TTC549 (cell line): ENCODE measurements around the gene KCNT2.
A peak's percentile ranks its signal among the peaks of the same experiment; 100 is the strongest.
"Not testable (repeated sequence)": the region's sequence is repeated elsewhere in the genome, so short reads cannot be mapped to it uniquely, and the experiment has no call there.

ENCODE experiments used
- FAIRE-seq: peaks from 2 replicates; lab custom pipeline; 2012; peaks lifted over from hg19 to GRCh38; lab: Jason Lieb, UNC

Gene KCNT2

DNA sequence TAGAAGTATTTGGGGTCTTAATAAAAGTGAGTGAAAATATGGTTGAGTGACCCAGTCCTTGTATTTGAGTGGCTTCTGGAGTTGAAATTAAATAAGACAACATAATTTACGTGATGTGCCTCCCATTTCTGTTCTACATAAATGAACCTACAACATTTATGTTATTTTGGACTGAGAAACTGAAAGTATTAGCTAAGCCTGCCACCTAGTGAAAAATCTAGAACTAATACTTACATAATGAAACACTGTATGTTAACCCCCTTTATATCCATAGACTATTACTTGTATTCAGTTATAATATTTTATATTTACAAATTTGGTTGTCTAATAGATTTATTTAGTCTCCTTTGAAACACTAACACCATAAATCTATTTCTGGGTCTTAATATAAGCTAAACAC is 298.9 kb downstream of the KCNT2 start:
- FAIRE-seq = peak; percentile 97

DNA sequence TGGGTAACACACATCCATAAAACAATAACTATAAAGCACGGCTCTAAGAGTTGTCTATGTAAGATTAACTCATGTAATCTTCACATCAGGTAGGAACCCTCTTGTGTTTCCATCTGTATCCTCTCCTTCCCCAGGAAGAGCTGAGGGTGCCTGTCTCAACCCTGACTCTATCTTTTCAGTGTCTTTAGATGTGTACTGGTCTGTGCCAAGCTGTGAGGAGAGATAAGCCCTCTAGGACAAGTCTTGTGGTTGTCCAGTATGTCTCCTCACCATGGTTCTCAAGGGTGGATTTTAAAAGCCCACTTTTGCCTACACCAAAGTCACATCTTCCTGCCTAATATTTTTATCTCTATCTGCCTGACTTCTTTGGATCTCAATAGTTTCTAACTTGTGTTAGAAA is 300.1 kb downstream of the KCNT2 start:
- FAIRE-seq = no peak

DNA sequence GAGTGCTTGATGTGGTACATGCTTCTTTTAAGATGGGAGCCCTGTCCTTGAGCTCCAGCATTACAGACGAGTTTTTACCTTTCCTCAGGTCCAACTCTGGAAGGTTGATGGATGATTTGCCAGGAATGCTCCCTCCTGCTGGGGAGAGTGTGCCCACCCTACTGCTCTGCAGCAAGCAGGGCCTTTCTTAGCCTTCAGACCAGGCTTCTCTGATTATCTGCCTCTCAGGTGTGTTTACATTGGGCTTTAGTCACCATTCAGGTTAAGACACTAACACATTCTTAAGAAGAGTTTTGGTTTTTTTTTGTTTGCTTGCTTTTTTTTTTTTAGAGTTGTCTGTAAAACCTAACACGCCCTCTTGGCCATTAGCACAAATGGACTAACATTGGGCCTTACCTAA is 301.8 kb downstream of the KCNT2 start:
- FAIRE-seq = no peak

DNA sequence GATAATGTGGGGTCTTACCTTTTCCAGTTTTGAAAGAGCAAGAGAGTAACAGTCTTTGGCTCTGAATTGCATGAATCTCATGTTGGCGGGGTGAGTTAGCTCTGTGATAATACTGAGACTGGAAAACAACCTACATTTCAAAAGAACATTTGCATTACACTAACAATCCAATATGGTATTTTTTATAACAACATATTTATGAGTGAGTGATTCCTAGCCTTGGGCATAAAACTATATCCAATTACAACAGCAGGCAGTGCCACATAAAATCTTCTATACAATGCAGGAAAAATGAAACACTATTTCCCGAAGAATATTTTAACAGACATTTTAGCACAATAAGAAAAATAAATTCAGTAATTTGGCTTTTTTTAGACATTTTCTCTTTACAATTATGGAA is 303.0 kb downstream of the KCNT2 start:
- no peak for FAIRE-seq

DNA sequence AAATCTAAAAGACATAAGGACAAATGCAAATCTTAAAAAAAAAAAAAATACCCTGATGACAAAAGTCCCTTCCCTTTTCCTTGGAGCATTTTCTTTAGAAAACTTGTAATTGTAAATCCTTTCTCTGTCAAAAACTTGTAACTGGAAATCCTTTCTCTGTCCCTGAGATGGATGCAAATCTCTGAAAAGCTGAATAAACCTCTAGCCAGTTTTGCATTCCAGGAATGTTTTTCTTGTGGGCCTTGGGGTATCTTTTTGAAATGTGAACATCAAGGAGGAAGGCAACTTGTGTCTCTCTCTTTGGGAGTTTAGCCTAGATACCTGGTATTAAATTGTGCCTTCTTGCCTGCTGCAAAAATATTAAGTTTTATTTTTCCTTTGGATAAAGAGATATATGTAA is 305.3 kb downstream of the KCNT2 start:
- FAIRE-seq = no peak

DNA sequence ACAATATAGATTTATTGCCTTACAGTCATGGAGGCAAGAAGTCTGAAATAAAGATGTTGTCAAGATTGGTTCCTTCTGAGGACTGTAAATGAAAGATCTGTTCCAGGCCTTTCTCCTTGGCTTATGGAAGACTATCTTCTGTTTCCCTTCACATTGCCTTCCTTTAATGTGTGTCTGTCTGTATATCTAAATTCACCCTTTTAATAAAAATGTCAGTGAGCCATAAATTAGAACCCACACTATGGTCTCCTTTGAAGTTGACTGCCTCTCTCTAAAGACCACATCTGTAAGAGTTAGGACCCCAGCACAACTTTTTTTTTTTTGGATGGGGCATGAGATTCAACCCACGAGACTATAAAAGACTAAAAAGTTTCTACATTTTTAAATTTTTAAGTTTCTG is 305.8 kb downstream of the KCNT2 start:
- no peak for FAIRE-seq

DNA sequence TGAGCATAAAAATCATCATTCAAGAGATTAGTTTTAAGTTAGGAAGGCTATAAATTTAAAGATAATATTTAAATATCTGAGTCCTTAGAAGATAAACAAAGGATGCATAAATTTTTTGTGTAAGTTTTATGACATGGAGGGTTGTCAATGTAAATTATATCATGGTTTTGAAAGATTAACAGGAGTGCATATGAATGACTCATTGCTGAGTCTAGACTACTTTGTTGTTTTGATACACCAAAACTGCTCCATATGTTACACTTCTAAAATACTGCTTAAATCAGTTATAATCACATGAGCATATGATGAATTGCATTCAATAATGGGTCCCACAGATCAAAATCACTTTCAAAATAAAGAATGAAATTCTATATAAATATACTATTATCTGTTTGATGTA is 312.5 kb downstream of the KCNT2 start:
- FAIRE-seq = no peak

DNA sequence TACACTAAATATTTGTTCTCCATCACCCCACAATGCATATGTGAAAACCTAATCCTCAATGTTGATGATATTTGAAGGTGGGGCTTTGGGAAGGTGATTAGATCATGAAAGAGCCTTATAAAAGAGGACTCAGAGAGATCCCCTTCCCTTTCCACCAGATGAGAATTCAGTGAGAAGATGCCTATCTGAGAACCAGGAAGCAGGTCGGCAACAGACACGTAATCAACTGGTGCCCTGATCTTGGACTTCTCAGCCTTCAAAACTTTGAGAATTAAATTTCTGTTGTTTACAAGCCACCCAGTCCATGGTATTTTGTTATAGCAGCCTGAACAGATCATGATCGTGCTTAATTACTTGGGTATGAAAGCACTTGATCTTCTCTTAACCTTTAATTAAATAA is 329.4 kb downstream of the KCNT2 start:
- no peak for FAIRE-seq

DNA sequence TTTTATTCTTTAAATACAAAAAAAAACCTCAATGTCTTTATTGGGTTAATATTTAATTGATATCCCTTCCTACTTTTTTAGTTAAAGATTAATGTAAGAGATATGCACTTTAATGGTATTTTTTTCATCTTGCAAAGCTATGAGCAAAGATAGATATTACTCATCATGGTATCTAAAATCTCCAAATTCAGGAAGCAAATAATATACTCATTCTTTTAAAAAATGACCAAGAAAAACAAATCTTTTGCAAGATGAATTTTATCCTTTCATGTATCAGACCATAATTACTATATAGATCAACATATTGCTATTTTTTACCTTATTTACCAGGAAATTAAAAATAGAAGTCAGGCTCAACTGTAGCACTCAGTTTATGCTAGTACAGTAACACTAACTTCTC is 330.4 kb downstream of the KCNT2 start:
- peak; percentile 83 for FAIRE-seq

DNA sequence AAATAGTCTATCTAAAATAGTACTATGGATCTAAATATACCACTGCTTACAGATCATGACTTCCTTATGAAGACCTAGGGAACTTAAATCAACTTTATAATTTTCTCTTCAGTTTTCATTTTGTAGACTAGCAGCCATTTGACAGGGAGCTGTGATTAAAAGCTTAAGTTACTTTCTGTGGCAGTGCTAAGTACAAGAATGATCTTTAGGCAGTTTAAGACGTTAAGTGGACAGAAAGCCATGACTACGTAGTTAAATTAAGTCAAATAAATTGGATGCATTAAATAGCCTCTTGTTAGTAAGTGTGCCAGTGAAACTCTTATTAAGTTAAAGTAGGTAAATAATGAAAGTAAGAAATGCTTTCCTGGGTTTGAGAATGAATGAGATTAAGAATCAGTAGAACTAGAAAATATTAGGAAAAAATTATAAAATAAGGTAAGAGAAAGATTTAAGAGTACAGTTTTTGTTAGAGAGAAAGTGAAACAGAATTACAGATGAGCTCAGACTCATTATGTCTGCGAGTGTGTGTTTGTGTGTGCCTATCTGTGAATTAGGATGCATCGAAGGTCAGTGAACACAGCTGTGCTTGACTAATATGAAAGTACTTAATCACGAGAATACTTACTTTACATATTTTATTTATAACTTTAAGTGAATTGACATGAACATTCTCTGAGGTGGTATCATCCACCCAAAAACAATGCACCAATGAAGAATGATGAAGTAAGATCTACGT is 336.9 kb downstream of the KCNT2 start:
- FAIRE-seq = no peak

DNA sequence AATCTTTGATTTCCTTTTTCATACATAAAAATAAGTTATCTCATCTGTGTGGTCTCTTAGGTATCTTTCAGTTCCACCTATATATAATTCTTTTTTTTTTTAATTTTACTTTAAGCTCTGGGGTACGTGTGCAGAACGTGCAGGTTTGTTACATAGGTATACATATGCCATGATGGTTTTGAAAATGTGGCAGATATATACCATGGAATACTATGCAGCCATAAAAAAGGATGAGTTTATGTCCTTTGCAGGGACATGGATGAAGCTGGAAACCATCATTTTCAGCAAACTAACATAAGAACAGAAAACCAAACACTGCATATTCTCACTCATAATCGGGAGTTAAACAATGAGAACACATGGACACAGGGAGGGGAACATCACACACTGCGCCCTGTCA is 345.2 kb downstream of the KCNT2 start:
- not testable (repeated sequence) for FAIRE-seq

DNA sequence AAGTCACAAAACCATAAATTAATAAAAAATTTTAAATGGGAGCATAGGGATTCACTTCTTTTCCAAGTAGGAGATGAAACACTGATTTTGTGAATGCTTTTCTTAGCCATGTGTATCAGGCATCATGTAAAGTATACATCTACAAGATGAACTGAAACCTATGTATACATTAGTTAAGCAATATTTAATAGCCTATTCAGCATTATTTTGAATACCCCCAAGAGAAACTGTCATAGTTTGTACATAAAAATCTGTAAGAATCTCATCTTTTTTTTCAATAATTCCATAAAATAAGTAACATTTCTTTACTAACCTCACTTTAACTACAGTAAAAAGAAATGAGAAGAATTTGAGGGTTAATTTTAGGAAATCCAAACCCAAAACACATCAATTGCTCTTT is 348.0 kb downstream of the KCNT2 start:
- FAIRE-seq = peak; percentile 15

DNA sequence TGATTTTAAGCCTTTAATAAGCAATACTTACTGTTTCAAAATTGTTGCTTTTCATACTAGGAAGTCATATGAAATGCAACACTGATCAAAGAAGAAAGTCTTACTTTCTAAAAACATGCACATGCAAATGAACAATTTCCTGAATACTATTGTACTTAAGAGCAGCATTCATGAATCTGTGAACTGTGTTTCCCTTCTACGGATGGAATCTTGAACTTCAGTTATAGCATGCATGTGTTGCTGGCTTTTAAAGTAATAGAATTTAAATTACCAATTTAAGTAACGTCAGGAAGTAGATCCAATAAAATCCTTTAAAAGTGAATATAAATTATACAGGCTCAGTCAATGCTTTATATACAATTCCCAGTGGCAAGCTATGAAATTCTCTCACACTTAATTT is 348.9 kb downstream of the KCNT2 start:
- FAIRE-seq = no peak

DNA sequence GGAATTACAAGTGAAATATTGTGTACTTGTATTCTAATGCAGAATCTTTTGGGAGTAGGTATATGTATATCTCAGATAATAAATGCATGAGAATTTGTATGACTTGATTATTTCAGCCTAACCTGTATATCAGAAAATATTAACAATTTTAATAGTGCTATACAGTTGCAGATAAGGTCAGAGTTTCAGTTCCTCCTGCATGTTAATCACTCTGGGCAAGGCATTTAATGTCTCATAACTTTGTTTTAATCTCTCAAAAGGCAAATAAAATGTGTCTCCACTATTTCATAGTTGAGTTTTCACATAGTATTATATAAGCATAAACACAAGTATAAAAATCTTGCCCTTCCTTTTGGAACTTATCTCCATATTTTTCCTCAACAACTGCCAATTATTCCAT is 352.5 kb downstream of the KCNT2 start:
- no peak for FAIRE-seq

DNA sequence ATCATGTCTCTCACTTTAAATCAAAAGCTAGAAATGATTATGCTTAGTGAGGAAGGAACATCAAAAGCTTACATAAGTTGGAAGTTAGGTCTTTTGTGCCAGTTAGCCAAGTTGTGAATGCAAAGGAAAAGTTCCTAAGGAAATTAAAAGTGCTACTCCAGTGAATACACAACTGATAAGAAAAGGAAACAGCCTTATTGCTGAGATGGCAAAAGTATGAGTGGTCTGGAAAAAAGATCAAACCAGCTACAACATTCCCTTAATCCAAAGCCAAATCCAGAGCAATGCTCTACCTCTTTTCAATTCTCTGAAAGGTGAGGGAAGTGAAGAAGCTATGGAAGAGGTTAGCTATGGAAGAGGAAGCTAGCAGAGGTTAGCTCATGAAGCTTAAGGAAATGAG is 378.7 kb downstream of the KCNT2 start:
- no peak for FAIRE-seq

DNA sequence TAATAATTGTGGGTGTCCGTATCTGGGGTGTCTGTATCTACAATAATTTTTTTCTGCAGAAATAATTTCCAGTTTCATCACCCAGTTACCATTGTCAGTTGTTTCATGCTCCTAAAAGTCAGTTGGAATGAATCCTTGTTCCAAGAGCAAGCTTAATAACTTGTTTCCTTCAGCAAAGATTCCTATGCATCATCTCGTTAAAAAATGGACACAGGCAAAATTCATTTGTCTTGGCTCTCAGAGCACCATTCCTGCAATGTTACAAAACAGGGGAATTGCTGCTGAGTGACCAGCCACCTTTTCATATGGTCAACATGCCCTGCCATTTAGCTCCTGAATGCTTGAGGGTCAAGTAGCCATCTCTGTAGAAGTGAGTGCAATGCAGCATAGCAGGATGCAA is 393.4 kb downstream of the KCNT2 start:
- no peak for FAIRE-seq

DNA sequence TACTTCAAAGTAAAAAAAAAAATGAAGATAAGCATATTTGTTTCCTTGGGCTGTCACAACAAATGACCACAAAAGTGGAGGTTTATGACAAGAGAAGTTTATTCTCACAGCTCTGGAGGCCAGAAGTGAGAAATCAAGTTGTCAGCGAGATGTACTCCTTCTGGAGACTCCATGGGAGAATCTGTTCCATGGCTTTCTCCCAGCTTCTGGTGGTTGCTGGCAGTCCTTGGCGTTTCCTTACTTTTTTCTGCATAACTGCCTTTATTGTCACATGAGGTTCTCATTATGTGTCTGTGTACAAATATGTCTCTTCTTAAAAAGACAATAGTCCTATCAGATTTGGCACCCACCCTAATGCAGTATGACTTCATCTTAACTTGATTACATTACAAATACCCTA is 398.3 kb downstream of the KCNT2 start:
- FAIRE-seq = no peak

DNA sequence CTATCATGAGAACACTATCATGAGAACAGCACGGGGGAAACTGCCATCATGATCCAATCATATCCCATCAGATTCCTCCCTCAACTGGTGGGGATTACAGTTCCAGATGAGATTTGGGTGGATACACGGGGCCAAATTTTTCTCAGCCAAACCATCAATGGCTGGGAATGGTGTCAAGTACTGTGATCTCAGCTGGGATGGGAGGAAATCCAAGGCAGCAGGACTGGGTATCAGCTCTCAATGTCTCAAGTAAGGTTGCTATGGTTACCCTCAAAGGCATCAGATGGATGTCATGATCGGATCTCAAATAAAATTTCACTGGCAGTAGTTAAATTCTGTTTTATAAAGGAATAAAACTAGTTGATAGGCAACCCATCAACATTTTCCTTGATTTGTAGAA is 399.0 kb downstream of the KCNT2 start:
- FAIRE-seq = no peak

DNA sequence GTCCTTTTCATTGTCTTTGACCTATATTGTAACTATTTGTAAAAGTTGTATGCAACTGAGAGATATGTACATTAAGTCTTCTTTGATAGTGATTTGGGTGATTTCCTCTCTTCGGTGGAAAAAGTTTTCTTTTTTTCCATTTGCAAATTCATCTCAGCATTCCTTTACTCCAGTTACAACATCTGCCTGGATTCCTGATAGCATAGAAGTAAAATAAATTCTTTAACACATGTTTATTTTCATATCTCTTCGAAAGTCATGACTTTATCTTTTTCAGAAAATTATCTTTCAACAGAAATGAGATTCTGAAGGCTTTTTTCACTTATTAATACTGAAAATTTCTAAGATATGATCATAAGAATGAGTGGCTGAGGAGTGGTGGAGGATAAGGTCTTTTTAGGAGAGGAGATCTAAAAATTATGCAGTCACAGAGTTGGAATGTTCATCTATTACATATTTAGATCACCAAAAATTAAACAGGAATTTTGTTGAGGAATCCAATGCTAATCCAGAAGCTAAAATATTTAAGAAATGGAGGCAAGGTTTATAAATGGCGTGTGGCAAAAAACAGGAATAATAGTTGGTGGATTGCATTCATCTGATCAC is 400.5 kb downstream of the KCNT2 start:
- no peak for FAIRE-seq

DNA sequence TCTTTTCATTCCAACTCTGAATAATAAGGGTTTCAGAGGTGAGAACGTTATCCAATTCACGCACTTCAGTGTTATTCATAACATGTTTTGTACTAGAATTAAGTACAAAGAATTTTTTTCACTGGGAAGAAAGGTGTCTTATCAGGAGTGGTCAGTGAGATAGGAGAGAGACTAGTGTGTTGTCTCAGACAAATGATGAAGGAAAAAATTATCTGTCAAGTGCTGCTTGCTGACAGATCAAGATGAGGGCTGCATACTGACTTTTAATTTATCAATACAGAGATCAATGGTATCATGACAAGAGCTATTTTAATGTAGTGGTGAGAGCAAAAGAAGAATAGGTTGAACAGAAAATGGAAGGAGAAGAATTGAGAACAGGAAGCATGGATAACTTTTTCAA is 402.4 kb downstream of the KCNT2 start:
- FAIRE-seq = no peak

DNA sequence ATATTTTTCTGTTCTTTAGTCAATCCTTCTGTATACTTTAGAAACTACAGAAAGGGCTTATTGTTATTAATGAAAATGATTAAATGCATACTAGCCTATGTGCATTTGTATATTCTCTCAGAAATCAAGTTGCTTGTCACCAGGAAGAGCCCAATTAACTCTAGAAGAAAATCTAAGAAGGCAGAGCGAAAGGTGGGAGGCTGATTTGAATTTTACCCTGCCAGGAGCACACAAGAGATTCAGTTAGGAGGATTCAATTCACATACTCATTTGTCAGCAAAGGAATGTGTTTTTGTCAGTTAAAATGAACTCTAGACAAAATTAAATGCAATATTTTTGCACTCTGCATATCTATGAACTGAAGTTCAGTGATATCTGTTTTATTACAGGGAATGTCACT is 411.8 kb downstream of the KCNT2 start:
- no peak for FAIRE-seq

DNA sequence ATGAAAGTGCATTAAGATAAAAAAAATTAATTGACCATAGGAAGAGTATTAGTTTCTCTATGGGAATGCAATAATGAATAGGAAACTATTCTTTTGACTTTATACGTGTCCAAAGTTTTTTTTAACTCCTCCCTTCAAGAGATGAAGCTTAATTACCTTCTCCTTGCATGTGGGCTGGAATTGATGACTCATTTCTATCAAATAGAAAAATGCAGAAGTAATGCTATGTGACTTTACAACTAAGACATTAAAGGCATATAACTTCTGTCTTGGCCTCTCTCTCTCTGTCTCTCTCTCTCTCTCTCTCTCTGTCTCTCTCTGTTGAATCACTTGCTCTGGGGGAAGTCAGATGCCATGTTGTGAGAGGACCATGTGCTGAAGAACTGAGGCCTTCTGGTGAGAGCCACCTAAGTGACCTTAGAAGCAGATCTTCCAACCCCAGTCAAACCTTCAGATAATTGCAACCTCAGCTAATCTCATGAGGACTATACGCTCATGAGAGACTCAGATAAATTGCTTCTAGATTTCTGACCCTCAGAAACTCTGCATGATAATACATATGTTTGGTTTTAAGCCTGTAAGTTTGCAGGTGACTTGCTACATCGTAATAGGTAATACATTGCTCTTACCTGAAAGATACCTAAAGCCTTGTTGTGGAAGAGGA is 414.2 kb downstream of the KCNT2 start:
- no peak for FAIRE-seq

DNA sequence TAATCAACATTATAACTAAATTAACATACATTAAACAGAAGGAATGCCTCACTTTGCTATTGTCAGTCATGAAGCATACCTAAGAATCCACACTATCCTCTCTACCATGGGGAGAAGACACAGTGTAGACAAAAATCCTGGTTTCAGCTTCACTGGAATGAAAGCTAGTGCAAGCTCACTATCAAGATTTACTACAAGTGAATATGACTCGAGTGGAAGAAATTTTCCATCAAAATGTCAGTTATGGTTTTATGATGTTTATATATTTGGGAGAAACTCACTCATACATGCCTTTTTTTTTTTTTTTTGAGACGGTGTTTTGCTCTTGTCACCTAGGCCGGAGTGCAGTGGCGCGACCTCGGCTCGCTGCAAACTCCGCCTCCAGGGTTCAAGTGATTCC is 424.3 kb downstream of the KCNT2 start:
- FAIRE-seq = no peak

DNA sequence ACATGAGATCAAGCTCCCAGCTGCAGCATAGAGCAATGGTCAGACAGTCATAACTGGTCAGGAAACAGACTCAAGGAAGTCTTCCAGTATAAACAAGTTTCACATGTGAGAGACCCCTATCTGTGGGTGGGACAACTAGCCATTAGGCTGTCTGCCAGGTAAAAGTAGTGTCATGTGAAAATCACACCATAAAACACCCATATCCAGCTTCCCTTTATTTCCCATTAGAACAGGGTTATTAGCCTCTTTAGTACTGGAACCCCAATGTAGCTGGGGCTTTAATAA is 426.7 kb downstream of the KCNT2 start:
- no peak for FAIRE-seq
